ENCODE data around the gene NR5A2.

NR5A2 gene

DNA sequence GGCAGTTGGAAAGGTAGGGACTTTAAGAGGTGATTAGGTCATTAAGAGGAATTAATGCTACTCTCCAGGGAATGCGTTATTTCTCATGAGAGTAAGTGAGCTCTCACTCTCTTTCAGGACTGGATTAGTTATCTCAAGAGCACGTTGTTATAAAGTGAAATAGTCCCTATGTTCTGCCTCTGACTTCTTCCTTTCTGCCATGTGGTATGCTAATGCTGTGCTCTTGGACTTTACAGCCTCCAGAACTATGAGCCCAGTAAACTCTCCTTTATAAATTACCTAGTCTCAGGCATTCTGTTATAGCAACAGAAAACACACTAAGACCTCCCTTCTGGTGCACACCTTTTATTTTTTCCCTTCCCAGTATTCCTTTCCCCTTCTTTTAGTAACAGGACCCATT is 187.8 kb downstream of the NR5A2 start:
- Histone ChIP-seq H3F3A (ENCODE audit: low read depth) (no peaks in the 10 kb centered on the region), H2AFZ (ENCODE audit: low read length) (no peak overlapping the region), H4K20me1 (ENCODE audit: insufficient read depth, low read length, poor library complexity, severe bottlenecking) (no peaks in the 10 kb centered on the region), H3K4me2 (ENCODE audit: low read depth, low read length, poor library complexity, severe bottlenecking) (no peak overlapping the region), H3K4me3 (ENCODE audit: low read length, poor library complexity, severe bottlenecking) (no peak overlapping the region), H3K27me3 (ENCODE audit: insufficient read depth, low read length, poor library complexity, severe bottlenecking) (no peaks in the 10 kb centered on the region), H3K79me2 (ENCODE audit: insufficient read depth, low read length) (no peaks in the 10 kb centered on the region), H3K36me3 (ENCODE audit: insufficient read depth, low read length) (no peaks in the 10 kb centered on the region), H3K9me3 (ENCODE audit: insufficient read depth, low read depth, low read length) (no peaks in the 10 kb centered on the region), H3K4me1 (ENCODE audit: insufficient read depth, low read length, poor library complexity, severe bottlenecking) (no peaks in the 10 kb centered on the region), H3K9ac (ENCODE audit: low read depth, low read length, poor library complexity, severe bottlenecking) (no peak overlapping the region), H3K9me2 (replicated peaks; ENCODE audit: low read depth, low read length) (no peaks in the 10 kb centered on the region)
- TF ChIP-seq, protein P1, sequence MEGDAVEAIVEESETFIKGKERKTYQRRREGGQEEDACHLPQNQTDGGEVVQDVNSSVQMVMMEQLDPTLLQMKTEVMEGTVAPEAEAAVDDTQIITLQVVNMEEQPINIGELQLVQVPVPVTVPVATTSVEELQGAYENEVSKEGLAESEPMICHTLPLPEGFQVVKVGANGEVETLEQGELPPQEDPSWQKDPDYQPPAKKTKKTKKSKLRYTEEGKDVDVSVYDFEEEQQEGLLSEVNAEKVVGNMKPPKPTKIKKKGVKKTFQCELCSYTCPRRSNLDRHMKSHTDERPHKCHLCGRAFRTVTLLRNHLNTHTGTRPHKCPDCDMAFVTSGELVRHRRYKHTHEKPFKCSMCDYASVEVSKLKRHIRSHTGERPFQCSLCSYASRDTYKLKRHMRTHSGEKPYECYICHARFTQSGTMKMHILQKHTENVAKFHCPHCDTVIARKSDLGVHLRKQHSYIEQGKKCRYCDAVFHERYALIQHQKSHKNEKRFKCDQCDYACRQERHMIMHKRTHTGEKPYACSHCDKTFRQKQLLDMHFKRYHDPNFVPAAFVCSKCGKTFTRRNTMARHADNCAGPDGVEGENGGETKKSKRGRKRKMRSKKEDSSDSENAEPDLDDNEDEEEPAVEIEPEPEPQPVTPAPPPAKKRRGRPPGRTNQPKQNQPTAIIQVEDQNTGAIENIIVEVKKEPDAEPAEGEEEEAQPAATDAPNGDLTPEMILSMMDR (conservative IDR thresholded peaks at IDR 0.05; ENCODE audit: low read length): no peak
- no peak for TF ChIP-seq EZH2phosphoT487 (IDR thresholded peaks at IDR 0.05; ENCODE audit: borderline replicate concordance)

DNA sequence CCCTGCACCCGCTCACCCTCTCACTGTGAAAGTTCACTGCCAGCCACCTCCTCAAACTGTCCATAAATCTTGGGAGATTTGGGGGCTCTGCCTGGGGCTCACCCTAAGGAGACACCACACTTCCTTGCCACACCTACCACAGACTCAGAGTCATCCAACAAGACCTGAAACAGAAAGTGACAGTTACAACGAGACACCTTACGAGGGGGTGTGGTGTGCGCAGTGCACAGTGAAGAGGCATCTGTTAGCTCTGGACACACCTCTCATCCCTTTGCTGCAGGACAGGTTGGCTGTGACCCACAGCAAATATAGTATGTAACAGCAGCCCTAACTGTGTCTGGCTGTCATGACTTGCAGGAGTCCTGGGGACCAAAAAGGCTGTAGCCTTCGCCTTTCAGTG is 190.2 kb downstream of the NR5A2 start:
- Histone ChIP-seq H3K79me2 (ENCODE audit: insufficient read depth, low read length) (no peaks in the 10 kb centered on the region), H3K27me3 (ENCODE audit: insufficient read depth, low read length, poor library complexity, severe bottlenecking) (no peaks in the 10 kb centered on the region), H3K4me3 (ENCODE audit: low read length, poor library complexity, severe bottlenecking) (no peak overlapping the region), H2AFZ (ENCODE audit: low read length) (no peak overlapping the region), H3K9me2 (replicated peaks; ENCODE audit: low read depth, low read length) (no peaks in the 10 kb centered on the region), H3K4me1 (ENCODE audit: insufficient read depth, low read length, poor library complexity, severe bottlenecking) (no peaks in the 10 kb centered on the region), H3K4me2 (ENCODE audit: low read depth, low read length, poor library complexity, severe bottlenecking) (no peak overlapping the region), H3K9me3 (ENCODE audit: insufficient read depth, low read depth, low read length) (no peaks in the 10 kb centered on the region), H4K20me1 (ENCODE audit: insufficient read depth, low read length, poor library complexity, severe bottlenecking) (no peaks in the 10 kb centered on the region), H3F3A (ENCODE audit: low read depth) (no peaks in the 10 kb centered on the region), H3K36me3 (ENCODE audit: insufficient read depth, low read length) (no peaks in the 10 kb centered on the region), H3K9ac (ENCODE audit: low read depth, low read length, poor library complexity, severe bottlenecking) (no peak overlapping the region)
- no peak for TF ChIP-seq EZH2phosphoT487 (IDR thresholded peaks at IDR 0.05; ENCODE audit: borderline replicate concordance)
- TF ChIP-seq, protein P1 (conservative IDR thresholded peaks at IDR 0.05; ENCODE audit: low read length): no peak

DNA sequence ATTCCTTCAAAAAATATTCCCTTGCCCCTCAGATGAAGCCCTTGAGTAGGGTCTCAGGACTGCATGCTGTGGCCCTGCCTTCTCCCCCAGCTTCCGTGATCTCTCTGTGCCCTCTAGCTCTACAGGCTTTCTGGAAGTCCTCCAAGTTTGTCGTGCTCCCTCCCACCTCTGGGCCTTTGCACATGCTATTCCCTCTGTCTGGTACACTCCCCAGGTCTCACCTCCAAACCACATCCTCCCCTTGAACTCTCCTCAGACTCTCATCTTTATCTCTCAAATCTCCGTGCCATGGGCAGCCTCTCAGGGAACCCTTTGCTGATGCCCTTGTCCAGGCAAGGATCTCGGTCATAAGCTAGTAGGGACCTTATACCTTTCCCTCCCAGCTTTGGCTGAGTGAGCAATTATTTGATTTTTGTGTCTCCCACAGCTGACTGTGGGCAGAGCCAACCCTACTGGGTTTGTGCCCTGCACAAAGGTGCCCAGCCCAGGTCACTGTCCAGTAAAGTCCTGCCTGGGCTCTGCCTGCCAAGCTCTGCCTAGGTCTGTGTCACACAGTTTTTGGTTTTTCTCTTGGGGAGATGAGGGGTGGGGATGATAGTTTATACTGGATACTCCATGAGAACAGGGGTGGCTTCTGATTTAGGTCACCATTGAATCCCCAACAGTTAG is 194.2 kb downstream of the NR5A2 start:
- TF ChIP-seq, protein P1 (conservative IDR thresholded peaks at IDR 0.05; ENCODE audit: low read length): no peak
- TF ChIP-seq EZH2phosphoT487 (IDR thresholded peaks at IDR 0.05; ENCODE audit: borderline replicate concordance): no peak
- H3K4me3 ChIP-seq (ENCODE audit: low read length, poor library complexity, severe bottlenecking): no peak overlapping the region
- H3F3A ChIP-seq (ENCODE audit: low read depth): no peaks in the 10 kb centered on the region

More for the DNA sequence above, 194.2 kb downstream of the NR5A2 start:
- Histone ChIP-seq H3K4me2 (ENCODE audit: low read depth, low read length, poor library complexity, severe bottlenecking) (no peak overlapping the region), H2AFZ (ENCODE audit: low read length) (no peak overlapping the region), H3K27me3 (ENCODE audit: insufficient read depth, low read length, poor library complexity, severe bottlenecking) (no peaks in the 10 kb centered on the region), H3K9ac (ENCODE audit: low read depth, low read length, poor library complexity, severe bottlenecking) (no peak overlapping the region), H3K36me3 (ENCODE audit: insufficient read depth, low read length) (no peaks in the 10 kb centered on the region), H4K20me1 (ENCODE audit: insufficient read depth, low read length, poor library complexity, severe bottlenecking) (no peaks in the 10 kb centered on the region), H3K79me2 (ENCODE audit: insufficient read depth, low read length) (no peaks in the 10 kb centered on the region), H3K9me3 (ENCODE audit: insufficient read depth, low read depth, low read length) (no peaks in the 10 kb centered on the region), H3K9me2 (replicated peaks; ENCODE audit: low read depth, low read length) (no peaks in the 10 kb centered on the region), H3K4me1 (ENCODE audit: insufficient read depth, low read length, poor library complexity, severe bottlenecking) (peaks cover 8% of the 10 kb centered on the region)
